Neural progenitor cell (in vitro differentiated cells): Measurements from ENCODE around the gene VPS51. TPM values are rescaled to one million over a fixed set of nuclear protein-coding genes. Genes with fewer than 3 reads are reported as not detected.

ENCODE experiments used
- DNase-seq: peaks from one replicate; pipeline ENCODE4 v3.0.0-alpha.2; 2016; ENCODE audit warnings: low spot score
- H2AFZ ChIP-seq: fragments of 200-600 bp; sonication (generic); replicated peaks from 2 replicates; pipeline ENCODE4 v1.6.1; 2016; ENCODE audit warnings: antibody characterized with exemption
- H3F3A ChIP-seq: fragments of 200-600 bp; sonication (generic); 2 replicates; pipeline ENCODE4 v1.6.1; 2016; ENCODE audit warnings: antibody characterized with exemption, low read depth
- H3K27ac ChIP-seq: fragments of 200-600 bp; sonication (generic); 2 replicates; pipeline ENCODE4 v1.5.1; 2016; ENCODE audit warnings: mild to moderate bottlenecking
- H3K27me3 ChIP-seq: fragments of 200-600 bp; sonication (generic); 2 replicates; pipeline ENCODE4 v1.6.1; 2016; ENCODE audit warnings: mild to moderate bottlenecking, moderate library complexity
- H3K36me3 ChIP-seq: fragments of 200-600 bp; sonication (generic); 2 replicates; pipeline ENCODE4 v1.5.1; 2016
- H3K4me1 ChIP-seq: fragments of 200-600 bp; sonication (generic); 2 replicates; pipeline ENCODE4 v1.6.1; 2016; ENCODE audit warnings: mixed run types
- H3K4me2 ChIP-seq: fragments of 200-600 bp; sonication (generic); 2 replicates; pipeline ENCODE4 v1.6.1; 2016
- H3K4me3 ChIP-seq: fragments of 200-600 bp; sonication (generic); 2 replicates; pipeline ENCODE4 v1.5.1; 2016
- H3K79me2 ChIP-seq: fragments of 200-600 bp; sonication (generic); 2 replicates; pipeline ENCODE4 v1.6.1; 2016; ENCODE audit warnings: low read depth
- H3K9ac ChIP-seq: fragments of 200-600 bp; sonication (generic); 2 replicates; pipeline ENCODE4 v1.6.1; 2016
- H3K9me3 ChIP-seq: fragments of 200-600 bp; sonication (generic); 2 replicates; pipeline ENCODE4 v1.5.1; 2016; ENCODE audit warnings: low read depth
- H4K20me1 ChIP-seq: fragments of 200-600 bp; sonication (generic); 2 replicates; pipeline ENCODE4 v1.6.1; 2016; ENCODE audit warnings: low read depth
- H3K27ac Mint-ChIP-seq: 3 replicates; pipeline ENCODE4 v1.8.0; 2021; ENCODE audit warnings: mixed read lengths
- H3K27me3 Mint-ChIP-seq: 2 replicates; pipeline ENCODE4 v1.8.0; 2022; ENCODE audit warnings: low read depth, mild to moderate bottlenecking, inconsistent platforms, moderate library complexity, mixed read lengths; ENCODE audit not compliant: insufficient read depth
- H3K36me3 Mint-ChIP-seq: 3 replicates; pipeline ENCODE4 v1.8.0; 2021; ENCODE audit warnings: mixed read lengths
- H3K4me1 Mint-ChIP-seq: 3 replicates; pipeline ENCODE4 v1.8.0; 2021; ENCODE audit warnings: mixed read lengths
- H3K4me3 Mint-ChIP-seq: 3 replicates; pipeline ENCODE4 v1.8.0; 2021; ENCODE audit warnings: mild to moderate bottlenecking, moderate library complexity, mixed read lengths
- H3K9me3 Mint-ChIP-seq: 3 replicates; pipeline ENCODE4 v1.8.0; 2020; ENCODE audit warnings: mixed read lengths
- EZH2 ChIP-seq: fragments of 200-600 bp; sonication (generic); IDR thresholded peaks from 2 replicates; pipeline ENCODE4 v1.6.1; 2017; ENCODE audit warnings: antibody characterized with exemption, mild to moderate bottlenecking, moderate library complexity
- EZH2phosphoT487 ChIP-seq: fragments of 200-600 bp; sonication (generic); IDR thresholded peaks from 2 replicates; pipeline ENCODE4 v1.6.1; 2017; ENCODE audit warnings: antibody characterized with exemption
- total RNA-seq: library from RNA; depleted of rRNA; stranded (reverse); fragments of >200 nt; gene quantifications from 2 replicates; pipeline ENCODE4 v1.2.3, GENCODE V29; 2015; ENCODE audit warnings: low replicate concordance
- TF ChIP-seq, protein P1 (sequence below): fragments of 200-600 bp; sonication (generic); IDR thresholded peaks from 2 replicates; pipeline ENCODE4 v1.5.1; 2017; ENCODE audit warnings: antibody characterized with exemption, mild to moderate bottlenecking

Gene VPS51
- total RNA-seq, 1 donor from 2014 or later: 80.4 TPM

DNA sequence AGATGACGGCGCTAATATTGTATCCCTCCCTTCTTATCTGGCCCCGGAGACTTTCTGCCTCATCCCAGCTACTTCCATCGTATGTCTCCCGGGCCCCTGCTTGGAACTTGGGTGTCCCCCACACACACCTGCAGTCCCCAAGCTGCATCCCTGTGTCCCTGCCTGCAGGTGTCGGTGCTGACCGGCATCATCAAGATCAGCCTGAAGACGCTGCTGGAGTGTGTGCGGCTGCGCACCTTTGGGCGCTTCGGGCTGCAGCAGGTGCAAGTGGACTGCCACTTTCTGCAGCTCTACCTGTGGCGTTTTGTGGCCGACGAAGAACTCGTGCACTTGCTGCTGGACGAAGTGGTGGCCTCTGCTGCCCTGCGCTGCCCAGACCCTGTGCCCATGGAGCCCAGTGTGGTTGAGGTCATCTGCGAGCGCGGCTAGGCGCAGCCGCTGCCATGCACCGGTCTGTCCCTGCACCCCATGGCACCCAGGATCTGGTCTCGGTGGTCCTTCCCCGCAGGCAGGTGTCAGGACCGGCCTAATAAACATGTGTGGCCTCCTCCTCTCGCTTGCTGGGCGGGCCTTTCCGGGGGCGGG, 15.2 kb downstream of the VPS51 start:
- Mint-ChIP-seq H3K4me3 (peak overlapping the region; percentile 97), H3K9me3 (no peaks in the 10 kb centered on the region), H3K4me1 (peaks cover 28% of the 10 kb centered on the region), H3K27ac (no peak overlapping the region), H3K27me3 (peaks cover 9% of the 10 kb centered on the region), H3K36me3 (peaks cover 5% of the 10 kb centered on the region)
- Histone ChIP-seq H3K27ac (no peak overlapping the region), H2AFZ (no peak overlapping the region), H3K9me3 (no peaks in the 10 kb centered on the region), H3K9ac (no peak overlapping the region), H3K27me3 (no peaks in the 10 kb centered on the region), H4K20me1 (peaks cover 28% of the 10 kb centered on the region), H3K36me3 (no peaks in the 10 kb centered on the region), H3F3A (peaks cover 37% of the 10 kb centered on the region), H3K79me2 (peaks cover 26% of the 10 kb centered on the region), H3K4me1 (peaks cover 9% of the 10 kb centered on the region), H3K4me3 (peak overlapping the region; percentile 81), H3K4me2 (peak overlapping the region; percentile 97)
- TF ChIP-seq EZH2phosphoT487 (no peak), EZH2 (no peak)
- TF ChIP-seq, protein P1, sequence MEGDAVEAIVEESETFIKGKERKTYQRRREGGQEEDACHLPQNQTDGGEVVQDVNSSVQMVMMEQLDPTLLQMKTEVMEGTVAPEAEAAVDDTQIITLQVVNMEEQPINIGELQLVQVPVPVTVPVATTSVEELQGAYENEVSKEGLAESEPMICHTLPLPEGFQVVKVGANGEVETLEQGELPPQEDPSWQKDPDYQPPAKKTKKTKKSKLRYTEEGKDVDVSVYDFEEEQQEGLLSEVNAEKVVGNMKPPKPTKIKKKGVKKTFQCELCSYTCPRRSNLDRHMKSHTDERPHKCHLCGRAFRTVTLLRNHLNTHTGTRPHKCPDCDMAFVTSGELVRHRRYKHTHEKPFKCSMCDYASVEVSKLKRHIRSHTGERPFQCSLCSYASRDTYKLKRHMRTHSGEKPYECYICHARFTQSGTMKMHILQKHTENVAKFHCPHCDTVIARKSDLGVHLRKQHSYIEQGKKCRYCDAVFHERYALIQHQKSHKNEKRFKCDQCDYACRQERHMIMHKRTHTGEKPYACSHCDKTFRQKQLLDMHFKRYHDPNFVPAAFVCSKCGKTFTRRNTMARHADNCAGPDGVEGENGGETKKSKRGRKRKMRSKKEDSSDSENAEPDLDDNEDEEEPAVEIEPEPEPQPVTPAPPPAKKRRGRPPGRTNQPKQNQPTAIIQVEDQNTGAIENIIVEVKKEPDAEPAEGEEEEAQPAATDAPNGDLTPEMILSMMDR: no peak
- no peak for DNase-seq

DNA sequence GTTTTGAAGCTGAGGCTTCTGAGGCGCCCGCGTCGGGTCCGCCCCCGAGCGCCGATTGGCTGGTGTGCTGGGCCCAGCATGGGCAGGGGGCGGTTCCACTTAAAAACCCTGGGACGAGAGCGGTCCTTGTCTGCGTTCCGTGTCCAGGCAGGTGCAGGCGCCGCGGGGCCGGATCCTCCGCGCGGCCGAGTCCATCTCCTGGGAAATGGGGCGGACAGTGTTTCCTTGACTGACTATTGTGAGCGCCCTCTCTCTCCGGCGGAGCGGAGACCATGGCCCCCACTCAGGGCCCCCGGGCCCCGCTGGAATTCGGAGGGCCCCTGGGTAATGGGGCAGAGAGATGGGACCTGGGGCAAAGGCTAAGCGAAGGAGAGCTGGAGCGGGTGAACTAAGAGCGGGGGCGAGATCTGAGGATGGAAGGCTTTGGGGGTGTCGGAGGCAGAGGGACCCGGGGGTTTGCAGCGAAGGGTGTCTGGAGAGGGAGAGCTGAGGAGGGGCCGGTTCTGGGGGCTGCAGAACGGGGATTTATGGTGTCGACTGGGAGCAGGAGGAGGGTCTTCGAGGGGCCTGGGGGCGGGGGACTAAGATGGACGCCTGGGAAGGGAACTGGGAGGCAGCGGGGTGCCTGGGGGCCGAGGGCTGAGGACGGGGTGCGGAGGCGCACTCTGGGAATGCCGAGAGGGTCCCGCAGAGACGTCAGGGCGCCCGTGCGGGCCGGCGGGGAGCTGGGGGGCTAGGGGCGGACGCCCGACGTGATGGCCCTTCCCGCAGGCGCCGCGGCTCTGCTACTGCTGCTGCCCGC, 15.9 kb downstream of the VPS51 start, which contains the start of gene TM7SF2:
Gene TM7SF2 (plus strand): TSS at position 129 of the 802 bp plus-strand sequence. CDS start 144 bp downstream, at position 273.
- Mint-ChIP-seq H3K36me3 (peaks cover 5% of the 10 kb centered on the region), H3K4me1 (peaks cover 28% of the 10 kb centered on the region), H3K27me3 (peaks cover 9% of the 10 kb centered on the region), H3K27ac (peak within 1 kb of the TSS; percentile 66), H3K9me3 (no peaks in the 10 kb centered on the region), H3K4me3 (peak within 1 kb of the TSS; percentile 97)
- peaks cover 28% of the 10 kb centered on the region for H4K20me1 ChIP-seq
- peak within 1 kb of the TSS; percentile 97 for H3K4me2 ChIP-seq
- H2AFZ ChIP-seq: peak within 1 kb of the TSS; percentile 70
- peak within 1 kb of the TSS; percentile 81 for H3K4me3 ChIP-seq
- peaks cover 30% of the 10 kb centered on the region for H3K79me2 ChIP-seq
- H3K27ac ChIP-seq: peak within 1 kb of the TSS; percentile 32
- H3F3A ChIP-seq: peaks cover 44% of the 10 kb centered on the region
- H3K9ac ChIP-seq: peak within 1 kb of the TSS; percentile 60
- H3K36me3 ChIP-seq: no peaks in the 10 kb centered on the region
- peaks cover 9% of the 10 kb centered on the region for H3K4me1 ChIP-seq
- H3K9me3 ChIP-seq: no peaks in the 10 kb centered on the region
- H3K27me3 ChIP-seq: no peaks in the 10 kb centered on the region
- DNase-seq: peak; percentile 99
- TF ChIP-seq EZH2: no peak
- TF ChIP-seq, protein P1: no peak
- no peak for TF ChIP-seq EZH2phosphoT487

DNA sequence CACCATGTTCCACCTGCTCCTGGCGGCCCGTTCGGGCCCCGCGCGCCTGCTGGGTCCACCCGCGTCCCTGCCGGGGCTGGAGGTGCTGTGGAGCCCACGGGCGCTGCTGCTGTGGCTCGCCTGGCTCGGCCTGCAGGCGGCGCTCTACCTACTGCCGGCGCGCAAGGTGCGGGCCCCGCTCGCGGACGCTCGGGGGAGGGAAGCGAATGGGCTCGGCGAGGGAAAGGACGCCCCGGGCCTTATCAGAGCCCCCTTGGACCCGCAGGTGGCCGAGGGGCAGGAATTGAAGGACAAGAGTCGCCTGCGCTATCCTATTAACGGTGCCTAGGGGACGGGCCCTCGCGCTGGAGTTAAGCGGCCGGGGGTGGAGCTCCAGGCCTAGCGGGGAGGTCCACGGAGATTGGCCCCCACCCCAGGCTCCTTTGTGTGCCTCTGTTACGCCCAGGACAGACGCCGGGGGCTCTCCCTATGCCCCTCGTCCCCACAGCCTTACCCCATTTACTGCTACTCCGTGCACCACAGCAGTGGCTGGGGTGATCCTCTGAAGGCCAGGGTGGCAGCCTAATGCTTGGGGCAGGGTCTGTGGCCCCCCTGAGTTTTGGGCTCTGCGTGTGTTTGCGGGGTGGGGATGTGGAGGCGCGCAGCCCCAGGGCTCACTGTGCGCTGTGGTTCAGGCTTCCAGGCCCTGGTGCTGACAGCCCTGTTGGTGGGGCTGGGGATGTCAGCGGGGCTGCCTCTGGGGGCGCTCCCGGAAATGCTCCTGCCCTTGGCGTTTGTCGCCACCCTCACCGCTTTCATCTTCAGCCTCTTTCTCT, 16.7 kb downstream of the VPS51 start:
- Histone ChIP-seq H4K20me1 (peaks cover 28% of the 10 kb centered on the region), H3K4me2 (peak overlapping the region; percentile 97), H3K9me3 (no peaks in the 10 kb centered on the region), H3K4me3 (peak overlapping the region; percentile 81), H3K79me2 (peaks cover 30% of the 10 kb centered on the region), H3K36me3 (no peaks in the 10 kb centered on the region), H3F3A (peaks cover 49% of the 10 kb centered on the region), H3K27ac (no peak overlapping the region), H3K9ac (peak overlapping the region; percentile 60), H2AFZ (peak overlapping the region; percentile 70), H3K27me3 (no peaks in the 10 kb centered on the region), H3K4me1 (peaks cover 9% of the 10 kb centered on the region)
- Mint-ChIP-seq H3K4me3 (peak overlapping the region; percentile 97), H3K36me3 (peaks cover 5% of the 10 kb centered on the region), H3K27me3 (peaks cover 11% of the 10 kb centered on the region), H3K4me1 (peaks cover 28% of the 10 kb centered on the region), H3K27ac (peak overlapping the region; percentile 69), H3K9me3 (no peaks in the 10 kb centered on the region)
- peak; percentile 75 for DNase-seq
- TF ChIP-seq EZH2: no peak
- TF ChIP-seq, protein P1: peak; percentile 92
